ENCODE data around the gene SSNA1. TPM values are rescaled to one million over a fixed set of nuclear protein-coding genes. Genes with fewer than 3 reads are reported as not detected.

Gene SSNA1
- total RNA-seq, 1 donor from 2014 or later, result 70.7 TPM

DNA sequence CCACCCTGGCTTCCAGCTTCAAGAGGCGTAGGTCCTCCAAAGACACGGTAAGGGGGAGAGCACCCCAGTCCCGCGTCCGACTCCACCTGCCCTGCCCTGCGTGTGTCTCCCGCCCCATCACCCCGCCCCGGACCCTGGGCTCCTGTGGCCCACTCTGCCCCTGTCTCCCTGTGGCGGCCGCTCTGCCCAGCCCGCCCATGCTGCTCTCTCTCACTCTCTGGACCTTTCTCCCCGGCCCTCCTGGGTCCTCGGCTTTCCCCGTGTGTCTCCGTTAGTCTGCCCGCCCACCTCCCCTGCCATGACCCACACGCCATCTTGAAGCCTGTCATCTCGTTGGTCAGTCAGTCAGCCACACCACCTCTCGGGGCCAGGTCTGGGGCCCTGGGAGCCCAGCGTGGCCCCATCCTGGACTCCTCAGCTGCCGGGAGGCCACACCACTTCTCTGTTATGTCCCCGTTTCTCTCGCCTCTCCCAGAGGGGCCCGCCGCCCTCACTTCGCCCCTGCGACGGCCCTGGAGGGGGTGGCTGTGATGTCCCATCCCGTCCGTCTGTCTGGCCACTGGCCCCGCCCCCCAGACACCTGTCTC is 23.1 kb upstream of the SSNA1 start:
- intact Hi-C loops (cut with DNase I), result no loop called here

DNA sequence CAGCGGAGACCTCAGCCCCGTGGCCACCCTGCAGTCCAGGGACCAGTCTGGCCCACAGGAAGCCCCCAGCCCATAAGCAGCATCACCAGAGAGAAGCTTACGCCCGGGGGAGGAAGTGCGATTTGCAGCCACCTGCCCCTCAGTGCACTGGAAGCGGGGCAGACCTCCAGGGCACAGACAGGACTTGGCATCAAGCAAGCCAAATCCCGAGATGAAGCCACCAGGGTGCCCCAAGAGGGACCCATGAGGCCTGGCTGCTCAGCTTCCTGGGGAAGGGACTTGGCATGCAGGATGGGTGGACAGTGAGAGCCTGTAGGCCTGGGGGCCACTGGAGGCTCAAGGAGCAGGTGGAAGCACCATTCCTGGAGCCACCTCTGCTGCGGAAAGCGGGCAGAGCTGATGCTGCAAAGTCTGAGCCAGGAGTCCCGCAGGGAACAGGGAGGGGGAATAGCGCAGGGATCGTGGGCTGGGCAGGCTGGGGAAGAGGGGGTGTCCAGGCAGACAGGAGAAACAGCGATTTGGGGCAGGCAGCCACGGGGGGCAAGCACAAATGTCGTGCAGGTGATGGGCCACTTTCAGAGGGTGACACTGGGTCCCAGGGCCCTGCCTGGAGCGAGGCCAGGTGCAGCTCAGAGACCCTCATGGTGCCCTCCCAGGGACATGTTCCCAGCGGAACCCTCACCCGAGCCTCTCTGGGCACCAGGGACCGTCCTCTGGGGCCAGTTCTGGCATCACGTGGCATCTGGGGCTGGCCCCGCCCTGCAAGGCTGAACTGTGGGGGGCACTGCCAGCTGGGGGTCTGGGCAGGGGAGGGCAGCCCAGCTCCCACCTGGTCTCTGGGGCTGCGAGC is 21.9 kb upstream of the SSNA1 start:
- ATAC-seq (no peak), DNase-seq (ENCODE audit: missing footprints) (no peak)
- intact Hi-C loops (cut with DNase I), result no loop called here

More for the DNA sequence above, 23.1 kb upstream of the SSNA1 start:
- no peak for ATAC-seq
- DNase-seq (ENCODE audit: missing footprints), result no peak

DNA sequence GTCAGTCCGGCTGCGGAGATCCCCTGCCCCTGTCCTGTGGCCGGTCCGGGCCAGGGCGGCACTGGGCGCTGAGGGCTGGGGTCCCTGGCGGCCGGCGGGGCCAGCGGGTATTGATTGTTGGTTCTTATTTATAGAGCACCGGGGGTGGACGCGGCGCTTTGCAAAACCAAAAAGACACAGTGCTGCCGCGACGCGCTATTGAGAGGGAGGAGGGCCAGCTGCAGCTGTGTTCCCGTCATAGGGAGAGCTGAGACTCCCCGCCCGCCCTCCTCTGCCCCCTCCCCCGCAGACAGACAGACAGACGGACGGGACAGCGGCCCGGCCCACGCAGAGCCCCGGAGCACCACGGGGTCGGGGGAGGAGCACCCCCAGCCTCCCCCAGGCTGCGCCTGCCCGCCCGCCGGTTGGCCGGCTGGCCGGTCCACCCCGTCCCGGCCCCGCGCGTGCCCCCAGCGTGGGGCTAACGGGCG is 21.2 kb upstream of the SSNA1 start:
- intact Hi-C loops (cut with DNase I), result no loop called here
- DNase-seq (ENCODE audit: missing footprints), result no peak
- no peak for ATAC-seq

DNA sequence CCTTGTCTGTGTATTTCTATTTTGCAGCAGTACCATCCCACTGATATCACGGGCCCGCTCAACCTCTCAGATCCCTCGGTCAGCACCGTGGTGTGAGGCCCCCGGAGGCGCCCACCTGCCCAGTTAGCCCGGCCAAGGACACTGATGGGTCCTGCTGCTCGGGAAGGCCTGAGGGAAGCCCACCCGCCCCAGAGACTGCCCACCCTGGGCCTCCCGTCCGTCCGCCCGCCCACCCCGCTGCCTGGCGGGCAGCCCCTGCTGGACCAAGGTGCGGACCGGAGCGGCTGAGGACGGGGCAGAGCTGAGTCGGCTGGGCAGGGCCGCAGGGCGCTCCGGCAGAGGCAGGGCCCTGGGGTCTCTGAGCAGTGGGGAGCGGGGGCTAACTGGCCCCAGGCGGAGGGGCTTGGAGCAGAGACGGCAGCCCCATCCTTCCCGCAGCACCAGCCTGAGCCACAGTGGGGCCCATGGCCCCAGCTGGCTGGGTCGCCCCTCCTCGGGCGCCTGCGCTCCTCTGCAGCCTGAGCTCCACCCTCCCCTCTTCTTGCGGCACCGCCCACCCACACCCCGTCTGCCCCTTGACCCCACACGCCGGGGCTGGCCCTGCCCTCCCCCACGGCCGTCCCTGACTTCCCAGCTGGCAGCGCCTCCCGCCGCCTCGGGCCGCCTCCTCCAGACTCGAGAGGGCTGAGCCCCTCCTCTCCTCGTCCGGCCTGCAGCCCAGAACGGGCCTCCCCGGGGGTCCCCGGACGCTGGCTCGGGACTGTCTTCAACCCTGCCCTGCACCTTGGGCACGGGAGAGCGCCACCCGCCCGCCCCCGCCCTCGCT is 20.5 kb upstream of the SSNA1 start:
- ATAC-seq, result no peak
- no peak for DNase-seq (ENCODE audit: missing footprints)
- intact Hi-C loops (cut with DNase I), result no loop called here

DNA sequence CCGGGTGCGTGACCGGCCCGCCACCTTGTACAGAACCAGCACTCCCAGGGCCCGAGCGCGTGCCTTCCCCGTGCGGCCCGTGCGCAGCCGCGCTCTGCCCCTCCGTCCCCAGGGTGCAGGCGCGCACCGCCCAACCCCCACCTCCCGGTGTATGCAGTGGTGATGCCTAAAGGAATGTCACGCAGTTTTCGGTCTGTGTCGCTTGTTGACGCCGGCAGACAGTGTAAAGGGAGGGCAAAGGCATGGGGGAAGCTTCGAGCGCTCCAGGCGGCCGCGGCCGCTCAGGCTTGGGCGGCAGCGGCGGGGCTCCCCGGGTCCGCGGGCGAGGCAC is 19.9 kb upstream of the SSNA1 start:
- no peak for ATAC-seq
- intact Hi-C loops (cut with DNase I), result no loop called here
- no peak for DNase-seq (ENCODE audit: missing footprints)

DNA sequence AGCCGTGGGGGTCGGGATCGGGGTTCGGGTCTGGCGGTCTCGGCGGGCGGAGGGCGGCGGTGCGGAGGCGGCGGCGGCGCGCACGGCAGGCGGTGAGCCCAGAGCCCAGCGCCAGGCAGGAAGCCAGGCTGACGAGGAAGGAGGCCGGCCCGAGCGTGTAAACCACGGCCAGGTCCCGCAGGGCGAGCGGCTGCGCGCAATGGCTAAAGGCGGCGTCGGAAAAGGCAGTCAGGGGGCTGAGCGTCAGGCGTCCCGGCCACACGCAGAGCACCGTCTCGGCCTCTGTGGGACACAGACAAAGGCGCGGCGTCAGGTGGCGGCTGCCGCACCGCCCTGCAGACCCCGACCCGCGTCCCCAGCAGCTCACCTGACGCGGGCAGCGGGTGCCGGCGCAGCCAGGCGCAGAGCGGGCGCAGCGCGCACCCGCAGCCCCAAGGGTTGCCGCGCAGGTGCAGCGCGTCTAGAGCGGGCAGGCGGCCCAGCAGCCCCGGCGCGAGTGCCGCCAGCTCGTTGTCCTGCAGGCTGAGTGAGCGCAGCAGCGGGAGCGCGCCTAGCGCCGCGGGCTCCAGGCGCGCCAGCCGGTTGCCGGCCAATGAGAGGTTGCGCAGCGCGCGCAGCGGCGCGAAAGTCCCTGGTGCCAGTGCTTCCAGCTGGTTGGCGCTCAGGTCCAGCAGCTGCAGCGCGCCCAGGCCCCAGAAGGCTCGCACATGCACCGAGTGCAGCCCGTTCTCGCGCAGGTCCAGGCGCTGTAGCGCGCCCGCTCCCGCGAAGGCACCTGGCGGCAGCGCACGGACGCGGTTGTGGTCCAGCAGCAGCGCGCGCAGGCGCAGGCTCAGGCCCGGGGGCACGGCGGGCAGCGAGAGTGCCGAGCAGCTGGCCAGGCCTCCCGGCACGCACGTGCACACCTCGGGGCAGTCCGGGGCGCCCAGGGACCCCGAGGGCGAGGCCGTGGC is 19.3 kb upstream of the SSNA1 start:
- ATAC-seq, result no peak
- intact Hi-C loops (cut with DNase I), result no loop called here
- no peak for DNase-seq (ENCODE audit: missing footprints)

DNA sequence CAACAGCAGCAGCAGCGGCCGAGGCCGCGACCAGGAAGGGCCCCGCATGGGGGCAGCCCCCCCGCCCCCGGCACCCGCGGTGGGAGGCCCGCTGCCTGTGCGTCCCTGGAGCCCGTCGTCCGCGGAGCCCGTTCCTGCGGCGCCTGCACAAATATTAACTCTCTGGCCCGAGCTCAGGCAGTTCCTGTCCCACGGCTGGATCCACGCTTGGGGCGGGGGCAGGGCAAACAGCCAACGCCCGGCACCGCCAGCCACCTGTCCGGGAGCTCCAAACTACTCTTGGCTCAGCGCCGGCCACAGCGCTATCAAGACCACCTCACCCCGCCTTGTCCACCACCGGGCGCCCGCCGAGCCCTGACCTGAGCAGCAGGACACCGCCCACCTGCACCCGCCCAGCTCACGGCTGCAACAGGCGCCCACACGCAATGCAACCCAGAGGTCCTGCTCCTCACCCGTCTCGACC is 18.5 kb upstream of the SSNA1 start, which contains the start of gene LRRC26:
Gene LRRC26 (minus strand): TSS at position 156 of the 463 bp plus-strand sequence. CDS start 108 bp downstream, at position 48.
- ATAC-seq, result no peak
- no peak for DNase-seq (ENCODE audit: missing footprints)
- intact Hi-C loops (cut with DNase I), result no loop called here

DNA sequence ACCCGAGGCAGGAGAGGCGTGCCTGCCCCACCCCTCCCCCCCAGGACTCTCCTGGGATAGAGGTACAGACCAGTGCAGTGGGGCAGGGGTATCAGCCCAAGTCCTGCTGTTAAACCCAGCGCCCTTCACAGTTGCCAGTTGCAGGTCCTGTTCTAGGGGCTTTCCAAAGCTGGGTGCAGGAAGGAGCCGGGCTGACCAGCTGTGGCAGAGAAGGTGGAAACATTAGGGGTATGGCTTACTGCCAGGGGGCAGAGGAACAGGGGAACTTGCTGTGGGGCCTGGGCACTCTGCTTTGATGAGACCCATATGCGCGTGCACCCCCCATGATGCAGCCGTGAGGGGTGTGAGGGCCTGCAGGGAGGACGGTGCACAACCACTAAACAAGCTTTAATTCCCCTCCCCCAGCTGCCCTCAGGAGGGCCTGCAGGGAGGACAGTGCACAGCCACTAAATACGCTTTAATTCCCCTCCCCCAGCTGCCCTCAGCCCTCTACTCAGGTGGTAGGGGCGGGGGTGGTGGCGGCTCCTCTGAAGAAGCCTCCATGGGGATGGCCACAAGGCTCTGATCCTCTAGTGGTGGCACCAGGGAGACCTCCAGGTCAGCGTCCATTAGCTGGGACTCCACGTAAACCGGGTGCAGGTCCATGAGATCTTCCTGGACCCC is 17.9 kb upstream of the SSNA1 start:
- ATAC-seq, result no peak
- intact Hi-C loops (cut with DNase I), result no loop called here

DNA sequence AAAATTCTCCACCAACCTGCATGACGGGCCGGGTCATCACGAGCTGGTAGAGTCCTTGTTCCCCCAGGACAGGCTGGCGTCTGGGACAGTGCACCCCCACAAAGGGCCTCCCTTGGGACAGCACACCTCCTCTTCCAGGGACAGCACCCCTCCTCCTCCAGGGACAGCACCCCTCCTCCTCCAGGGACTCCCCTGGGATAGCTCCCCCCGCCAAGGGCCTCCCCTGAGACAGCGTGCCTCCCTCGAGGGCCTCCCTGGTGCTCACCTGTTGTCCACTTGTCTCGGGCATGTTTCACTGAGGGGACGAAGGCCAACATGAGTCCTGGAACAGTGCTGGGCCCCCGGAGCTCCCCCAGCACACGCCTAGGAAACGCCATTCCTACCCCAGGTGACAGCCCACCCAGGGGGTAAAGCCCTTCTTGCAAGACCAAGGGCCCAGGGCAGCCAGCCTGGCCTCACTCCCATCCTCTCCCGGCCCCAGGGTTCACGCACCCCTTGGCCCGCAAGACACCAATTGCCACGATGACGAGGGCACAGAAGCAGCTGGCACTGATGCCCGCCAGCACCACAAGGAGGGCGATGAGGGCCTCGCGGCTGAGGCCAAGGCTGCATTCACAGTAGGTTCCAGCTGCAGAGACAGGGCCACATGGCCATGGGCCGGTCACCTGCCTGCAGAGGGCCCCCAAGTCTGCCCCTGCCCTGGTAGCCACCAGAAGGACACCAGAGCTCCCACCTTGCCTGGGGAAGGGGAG is 17.2 kb upstream of the SSNA1 start:
- intact Hi-C loops (cut with DNase I), result no loop called here
- ATAC-seq (no peak), DNase-seq (ENCODE audit: missing footprints) (no peak)

More for the DNA sequence above, 17.9 kb upstream of the SSNA1 start:
- DNase-seq (ENCODE audit: missing footprints), result no peak

DNA sequence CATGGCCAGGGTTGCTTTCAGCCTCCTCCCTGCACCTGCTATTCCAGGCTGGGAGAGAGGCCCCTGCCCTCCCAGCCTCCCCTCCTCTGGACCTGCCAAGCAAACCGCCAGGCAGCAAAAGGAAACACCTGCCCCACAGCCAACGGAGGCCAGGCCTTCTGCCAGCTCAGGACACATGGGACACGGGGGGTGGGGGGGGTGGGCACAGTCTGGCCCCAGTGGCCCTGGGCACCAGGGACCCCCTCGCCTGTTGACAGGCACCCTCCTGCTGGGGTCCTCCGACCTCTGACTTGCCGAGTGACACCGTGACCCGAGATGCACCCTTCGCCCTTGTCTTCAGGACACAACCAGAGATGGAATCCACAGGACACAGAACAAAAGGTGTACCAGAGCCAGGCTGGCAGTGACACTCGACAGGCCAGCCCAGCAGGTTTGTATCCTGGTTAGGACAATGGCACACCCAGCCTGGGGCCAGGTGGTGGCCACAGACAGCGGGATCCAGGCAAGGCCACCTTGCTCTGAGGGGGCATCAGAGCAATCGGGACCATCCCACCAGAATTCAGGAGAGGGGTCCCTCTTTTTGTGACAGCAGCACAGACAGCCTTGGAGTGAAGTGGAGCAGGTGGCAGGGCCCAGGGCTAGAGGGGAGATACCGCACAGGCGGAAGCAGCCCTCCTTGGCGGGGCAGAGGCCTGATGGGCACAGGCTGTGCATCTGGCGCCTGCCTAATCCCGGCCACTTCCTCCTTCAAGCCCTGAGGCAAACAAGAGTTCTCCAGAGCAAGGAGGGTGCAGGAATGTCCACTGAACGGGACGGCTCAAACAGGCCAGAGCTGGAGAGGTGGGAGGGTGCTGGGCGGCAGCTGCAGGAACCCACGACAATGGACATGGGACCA is 15.3 kb upstream of the SSNA1 start:
- ATAC-seq (no peak), DNase-seq (ENCODE audit: missing footprints) (no peak)
- intact Hi-C loops (cut with DNase I), result no loop called here

DNA sequence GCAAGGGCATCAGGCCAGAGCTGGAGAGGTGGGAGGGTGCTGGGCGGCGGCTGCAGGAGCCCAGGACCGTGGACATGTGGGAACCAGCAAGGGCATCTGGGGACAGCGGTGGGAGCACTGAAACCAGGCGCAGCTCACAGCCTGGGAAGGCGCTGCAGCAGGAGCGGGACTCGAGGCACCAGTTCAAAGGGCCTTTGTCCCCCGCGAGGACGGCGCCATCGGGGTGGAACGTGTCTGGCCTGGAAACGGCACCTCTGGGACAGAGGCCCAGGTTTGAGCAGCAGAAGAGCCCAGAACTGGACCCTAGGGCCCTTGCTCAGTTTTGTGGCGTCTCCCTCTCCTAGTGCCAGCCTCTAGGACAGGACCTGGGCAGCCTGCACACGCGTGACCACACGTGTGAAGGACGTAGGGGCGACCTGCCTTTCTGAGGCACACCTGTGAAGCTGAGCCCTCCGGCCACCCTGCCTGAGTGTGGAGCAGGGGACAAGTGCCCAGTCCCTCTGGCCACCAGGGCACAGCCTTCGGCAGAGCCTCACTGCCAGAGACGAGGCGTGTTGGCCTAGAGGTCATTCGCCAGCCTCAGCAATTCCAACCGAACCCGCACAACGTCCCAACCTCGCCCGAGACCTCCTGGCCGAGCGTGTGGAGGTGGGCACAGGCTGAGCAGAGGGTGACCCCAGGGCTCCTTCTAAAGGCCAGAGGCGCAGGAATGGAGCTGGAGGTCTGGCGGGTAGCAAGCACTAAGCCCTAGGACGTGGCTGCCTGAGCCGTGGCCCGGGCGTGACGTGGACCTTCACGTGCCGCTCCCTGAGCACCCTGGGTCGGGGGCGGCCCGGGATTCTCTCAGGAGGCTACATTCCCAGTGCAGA is 14.4 kb upstream of the SSNA1 start:
- intact Hi-C loops (cut with DNase I), result no loop called here
- DNase-seq (ENCODE audit: missing footprints) (no peak), ATAC-seq (no peak)

DNA sequence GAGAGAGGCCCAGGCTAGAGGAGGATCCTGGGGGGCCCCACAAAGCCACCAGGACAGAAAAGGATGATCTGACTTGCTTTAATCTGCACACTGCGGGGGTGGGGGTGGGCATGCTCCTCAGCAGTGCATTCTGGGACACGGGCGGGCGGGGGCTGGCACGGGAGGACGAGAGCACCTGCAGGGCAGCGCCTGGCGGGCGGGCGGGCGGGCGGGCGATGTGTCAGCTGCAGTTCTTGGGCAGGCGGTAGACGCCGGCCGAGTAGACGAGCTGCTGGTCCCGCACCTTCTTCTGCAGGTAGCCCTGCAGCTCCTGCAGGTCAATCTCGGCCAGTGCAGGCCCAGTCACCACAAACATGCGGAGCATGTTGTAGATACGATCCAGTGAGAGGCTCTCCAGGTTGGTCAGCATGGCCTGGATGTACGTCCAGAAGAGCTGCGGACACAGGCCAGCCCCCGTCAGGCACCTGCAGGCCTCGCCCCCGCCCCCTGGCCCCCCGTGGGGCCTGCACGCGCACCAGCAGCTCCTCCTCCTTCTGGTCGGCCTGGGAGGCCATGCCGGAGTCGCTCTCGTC is 13.7 kb upstream of the SSNA1 start:
- ATAC-seq, result no peak
- no peak for DNase-seq (ENCODE audit: missing footprints)
- intact Hi-C loops (cut with DNase I), result no loop called here

DNA sequence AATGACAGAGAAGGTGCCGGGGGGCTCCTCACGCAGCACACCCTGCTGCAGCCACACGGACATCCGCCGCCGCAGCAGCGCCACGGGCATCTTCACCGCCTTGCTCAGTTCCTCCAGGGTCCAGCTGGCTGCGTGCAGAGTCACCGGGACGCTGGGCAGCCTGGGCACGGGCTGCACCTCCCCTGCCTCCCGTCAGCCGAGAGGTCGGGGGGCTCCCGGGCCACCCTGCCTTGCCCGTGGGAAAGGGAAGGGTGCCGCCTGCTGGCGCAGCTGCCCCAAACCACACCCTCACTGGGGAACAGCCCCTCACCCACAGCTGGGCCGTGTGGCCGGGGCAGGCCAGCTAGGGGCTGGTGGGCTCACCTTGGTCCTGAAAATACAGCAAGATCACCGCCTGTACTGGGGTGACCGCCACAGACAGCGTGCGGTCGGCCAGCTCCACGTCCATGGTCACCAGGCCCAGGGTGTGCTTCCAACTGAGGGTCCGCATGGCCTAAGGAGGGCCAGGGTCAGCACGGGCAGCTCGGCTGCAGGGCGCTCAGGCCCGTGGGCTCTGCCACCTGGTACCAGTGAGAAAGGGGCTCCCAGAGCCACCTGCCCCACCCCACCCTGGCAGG is 13.0 kb upstream of the SSNA1 start:
- DNase-seq (ENCODE audit: missing footprints) (no peak), ATAC-seq (peak; percentile 15)
- intact Hi-C loops (cut with DNase I), result no loop called here

DNA sequence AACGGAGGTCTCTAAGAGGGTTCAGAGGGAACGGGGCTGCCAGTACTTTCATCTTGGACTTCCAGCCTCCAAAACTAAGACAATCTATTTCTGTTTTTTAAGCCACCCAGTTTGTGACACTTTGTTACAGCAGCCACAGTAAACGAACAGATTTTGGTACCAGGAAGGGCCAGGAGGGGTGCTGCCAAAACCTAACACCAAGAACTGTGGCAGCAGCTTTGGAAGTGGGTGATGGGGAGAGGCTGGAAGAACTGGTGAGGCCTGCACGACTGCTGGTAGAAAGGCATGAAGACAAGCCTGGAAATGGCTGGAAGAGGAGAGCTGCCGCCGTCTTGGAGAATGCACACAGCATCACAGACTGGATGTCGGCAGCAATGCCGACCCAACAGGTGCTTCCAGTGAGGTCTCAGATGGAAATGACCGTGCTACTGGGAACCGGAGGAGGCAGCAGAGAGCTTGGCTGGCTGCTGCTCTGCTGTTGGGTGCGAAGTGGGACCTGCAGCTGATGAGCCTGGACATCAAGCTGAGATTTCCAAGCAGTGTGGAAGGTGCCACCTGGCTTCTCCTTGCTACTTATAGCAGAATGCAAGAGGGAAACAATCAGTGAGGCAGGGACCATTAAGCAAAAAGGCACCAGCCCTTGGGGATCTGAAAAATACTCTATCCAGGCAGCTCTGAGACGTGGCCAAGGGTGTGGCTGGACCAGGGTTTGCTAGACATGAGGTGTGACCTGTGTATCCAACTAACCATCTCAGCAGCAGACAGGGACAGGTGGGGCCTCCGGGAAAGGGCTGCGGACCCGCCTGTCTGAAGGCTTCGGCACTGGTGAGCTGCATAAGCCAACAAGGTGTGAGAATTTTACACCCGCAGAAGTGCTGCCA is 11.9 kb upstream of the SSNA1 start:
- intact Hi-C loops (cut with DNase I), result no loop called here
- ATAC-seq, result peak; percentile 11
- DNase-seq (ENCODE audit: missing footprints), result no peak
